ENCODE data around the gene NLGN1.

- no peak for TF ChIP-seq CTCF (IDR thresholded peaks at IDR 0.05)
- no peak for TF ChIP-seq POLR2A (IDR thresholded peaks at IDR 0.05)
These were observed 191.6 kb downstream of the NLGN1 start for GRCh38 chr3:173589116-173589515.
